ENCODE data around the gene DNASE2.

GRCh38 chr19:12922959-12923358 is 41.7 kb upstream of the DNASE2 start:
- TF ChIP-seq CREB1 (IDR thresholded peaks at IDR 0.05) (no peak), JUND (IDR thresholded peaks at IDR 0.05; ENCODE audit: low read length) (no peak), POLR2A (IDR thresholded peaks at IDR 0.05; ENCODE audit: control extremely low read depth in 1 of 2, low read depth in 2 of 2, low read length in 2 of 2) (no peak), CEBPB (IDR thresholded peaks at IDR 0.05; ENCODE audit: low read depth, low read length) (no peak), SP4 (IDR thresholded peaks at IDR 0.05; ENCODE audit: low read length) (no peak), TAF1 (IDR thresholded peaks at IDR 0.05; ENCODE audit: low read depth, low read length) (no peak)

Data from H1 (cell line).